ENCODE measurements around the gene PTH2. TPM values are rescaled to one million over a fixed set of nuclear protein-coding genes. Genes with fewer than 3 reads are reported as not detected.

PTH2 gene
- total and polyA plus RNA-seq, 2 of the 8 experiments (the other 6 are each of a cell fraction or from before 2014, with no cell fraction given) = not detected

DNA sequence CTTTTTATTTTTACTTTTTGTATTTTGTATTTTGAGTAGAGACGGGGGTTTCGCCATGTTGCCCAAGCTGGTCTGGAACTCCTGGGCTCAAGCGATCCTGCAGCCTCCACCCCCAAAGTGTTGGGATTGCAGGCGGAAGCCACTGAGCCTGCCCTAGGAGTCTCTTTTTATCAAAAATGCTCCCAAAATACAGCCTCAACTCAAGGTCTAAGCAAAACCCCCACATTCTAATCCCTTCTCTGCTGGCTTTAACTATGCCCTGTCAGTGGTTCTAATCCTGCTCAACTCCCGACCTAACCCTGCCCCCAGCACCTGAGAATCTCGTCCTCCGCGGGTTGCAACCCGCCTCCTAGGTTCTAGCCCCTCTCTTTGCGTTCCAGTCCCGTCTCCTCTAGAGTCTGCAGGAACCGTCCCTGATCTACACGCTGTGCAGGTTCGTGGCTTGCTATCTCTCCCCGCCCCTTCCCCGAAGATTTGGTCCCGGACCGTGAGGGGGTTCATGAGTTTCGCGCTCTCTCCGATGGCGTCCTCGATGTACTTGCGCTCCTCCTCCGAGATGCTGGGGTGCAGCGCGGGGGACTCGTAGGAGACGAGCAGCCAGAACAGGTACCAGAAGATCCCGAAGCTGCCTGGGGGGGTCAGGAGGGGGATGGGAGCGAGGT, 10.1 kb upstream of the PTH2 start (continued):
- TF ChIP-seq, protein P1, sequence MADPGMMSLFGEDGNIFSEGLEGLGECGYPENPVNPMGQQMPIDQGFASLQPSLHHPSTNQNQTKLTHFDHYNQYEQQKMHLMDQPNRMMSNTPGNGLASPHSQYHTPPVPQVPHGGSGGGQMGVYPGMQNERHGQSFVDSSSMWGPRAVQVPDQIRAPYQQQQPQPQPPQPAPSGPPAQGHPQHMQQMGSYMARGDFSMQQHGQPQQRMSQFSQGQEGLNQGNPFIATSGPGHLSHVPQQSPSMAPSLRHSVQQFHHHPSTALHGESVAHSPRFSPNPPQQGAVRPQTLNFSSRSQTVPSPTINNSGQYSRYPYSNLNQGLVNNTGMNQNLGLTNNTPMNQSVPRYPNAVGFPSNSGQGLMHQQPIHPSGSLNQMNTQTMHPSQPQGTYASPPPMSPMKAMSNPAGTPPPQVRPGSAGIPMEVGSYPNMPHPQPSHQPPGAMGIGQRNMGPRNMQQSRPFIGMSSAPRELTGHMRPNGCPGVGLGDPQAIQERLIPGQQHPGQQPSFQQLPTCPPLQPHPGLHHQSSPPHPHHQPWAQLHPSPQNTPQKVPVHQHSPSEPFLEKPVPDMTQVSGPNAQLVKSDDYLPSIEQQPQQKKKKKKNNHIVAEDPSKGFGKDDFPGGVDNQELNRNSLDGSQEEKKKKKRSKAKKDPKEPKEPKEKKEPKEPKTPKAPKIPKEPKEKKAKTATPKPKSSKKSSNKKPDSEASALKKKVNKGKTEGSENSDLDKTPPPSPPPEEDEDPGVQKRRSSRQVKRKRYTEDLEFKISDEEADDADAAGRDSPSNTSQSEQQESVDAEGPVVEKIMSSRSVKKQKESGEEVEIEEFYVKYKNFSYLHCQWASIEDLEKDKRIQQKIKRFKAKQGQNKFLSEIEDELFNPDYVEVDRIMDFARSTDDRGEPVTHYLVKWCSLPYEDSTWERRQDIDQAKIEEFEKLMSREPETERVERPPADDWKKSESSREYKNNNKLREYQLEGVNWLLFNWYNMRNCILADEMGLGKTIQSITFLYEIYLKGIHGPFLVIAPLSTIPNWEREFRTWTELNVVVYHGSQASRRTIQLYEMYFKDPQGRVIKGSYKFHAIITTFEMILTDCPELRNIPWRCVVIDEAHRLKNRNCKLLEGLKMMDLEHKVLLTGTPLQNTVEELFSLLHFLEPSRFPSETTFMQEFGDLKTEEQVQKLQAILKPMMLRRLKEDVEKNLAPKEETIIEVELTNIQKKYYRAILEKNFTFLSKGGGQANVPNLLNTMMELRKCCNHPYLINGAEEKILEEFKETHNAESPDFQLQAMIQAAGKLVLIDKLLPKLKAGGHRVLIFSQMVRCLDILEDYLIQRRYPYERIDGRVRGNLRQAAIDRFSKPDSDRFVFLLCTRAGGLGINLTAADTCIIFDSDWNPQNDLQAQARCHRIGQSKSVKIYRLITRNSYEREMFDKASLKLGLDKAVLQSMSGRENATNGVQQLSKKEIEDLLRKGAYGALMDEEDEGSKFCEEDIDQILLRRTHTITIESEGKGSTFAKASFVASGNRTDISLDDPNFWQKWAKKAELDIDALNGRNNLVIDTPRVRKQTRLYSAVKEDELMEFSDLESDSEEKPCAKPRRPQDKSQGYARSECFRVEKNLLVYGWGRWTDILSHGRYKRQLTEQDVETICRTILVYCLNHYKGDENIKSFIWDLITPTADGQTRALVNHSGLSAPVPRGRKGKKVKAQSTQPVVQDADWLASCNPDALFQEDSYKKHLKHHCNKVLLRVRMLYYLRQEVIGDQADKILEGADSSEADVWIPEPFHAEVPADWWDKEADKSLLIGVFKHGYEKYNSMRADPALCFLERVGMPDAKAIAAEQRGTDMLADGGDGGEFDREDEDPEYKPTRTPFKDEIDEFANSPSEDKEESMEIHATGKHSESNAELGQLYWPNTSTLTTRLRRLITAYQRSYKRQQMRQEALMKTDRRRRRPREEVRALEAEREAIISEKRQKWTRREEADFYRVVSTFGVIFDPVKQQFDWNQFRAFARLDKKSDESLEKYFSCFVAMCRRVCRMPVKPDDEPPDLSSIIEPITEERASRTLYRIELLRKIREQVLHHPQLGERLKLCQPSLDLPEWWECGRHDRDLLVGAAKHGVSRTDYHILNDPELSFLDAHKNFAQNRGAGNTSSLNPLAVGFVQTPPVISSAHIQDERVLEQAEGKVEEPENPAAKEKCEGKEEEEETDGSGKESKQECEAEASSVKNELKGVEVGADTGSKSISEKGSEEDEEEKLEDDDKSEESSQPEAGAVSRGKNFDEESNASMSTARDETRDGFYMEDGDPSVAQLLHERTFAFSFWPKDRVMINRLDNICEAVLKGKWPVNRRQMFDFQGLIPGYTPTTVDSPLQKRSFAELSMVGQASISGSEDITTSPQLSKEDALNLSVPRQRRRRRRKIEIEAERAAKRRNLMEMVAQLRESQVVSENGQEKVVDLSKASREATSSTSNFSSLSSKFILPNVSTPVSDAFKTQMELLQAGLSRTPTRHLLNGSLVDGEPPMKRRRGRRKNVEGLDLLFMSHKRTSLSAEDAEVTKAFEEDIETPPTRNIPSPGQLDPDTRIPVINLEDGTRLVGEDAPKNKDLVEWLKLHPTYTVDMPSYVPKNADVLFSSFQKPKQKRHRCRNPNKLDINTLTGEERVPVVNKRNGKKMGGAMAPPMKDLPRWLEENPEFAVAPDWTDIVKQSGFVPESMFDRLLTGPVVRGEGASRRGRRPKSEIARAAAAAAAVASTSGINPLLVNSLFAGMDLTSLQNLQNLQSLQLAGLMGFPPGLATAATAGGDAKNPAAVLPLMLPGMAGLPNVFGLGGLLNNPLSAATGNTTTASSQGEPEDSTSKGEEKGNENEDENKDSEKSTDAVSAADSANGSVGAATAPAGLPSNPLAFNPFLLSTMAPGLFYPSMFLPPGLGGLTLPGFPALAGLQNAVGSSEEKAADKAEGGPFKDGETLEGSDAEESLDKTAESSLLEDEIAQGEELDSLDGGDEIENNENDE (IDR thresholded peaks at IDR 0.05; ENCODE audit: insufficient replicate concordance, low read length) = no peak
- TF ChIP-seq, protein P2, sequence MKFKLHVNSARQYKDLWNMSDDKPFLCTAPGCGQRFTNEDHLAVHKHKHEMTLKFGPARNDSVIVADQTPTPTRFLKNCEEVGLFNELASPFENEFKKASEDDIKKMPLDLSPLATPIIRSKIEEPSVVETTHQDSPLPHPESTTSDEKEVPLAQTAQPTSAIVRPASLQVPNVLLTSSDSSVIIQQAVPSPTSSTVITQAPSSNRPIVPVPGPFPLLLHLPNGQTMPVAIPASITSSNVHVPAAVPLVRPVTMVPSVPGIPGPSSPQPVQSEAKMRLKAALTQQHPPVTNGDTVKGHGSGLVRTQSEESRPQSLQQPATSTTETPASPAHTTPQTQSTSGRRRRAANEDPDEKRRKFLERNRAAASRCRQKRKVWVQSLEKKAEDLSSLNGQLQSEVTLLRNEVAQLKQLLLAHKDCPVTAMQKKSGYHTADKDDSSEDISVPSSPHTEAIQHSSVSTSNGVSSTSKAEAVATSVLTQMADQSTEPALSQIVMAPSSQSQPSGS (IDR thresholded peaks at IDR 0.05; ENCODE audit: low read length) = no peak
- TF ChIP-seq ZNF274 (IDR thresholded peaks at IDR 0.05; ENCODE audit: borderline replicate concordance, extremely low read depth, low read length) = no peak
- TF ChIP-seq KDM1A (IDR thresholded peaks at IDR 0.05; ENCODE audit: borderline replicate concordance, low read length) = no peak
- no peak for TF ChIP-seq NRF1 (IDR thresholded peaks at IDR 0.05; ENCODE audit: low read depth, low read length)
- no peak for TF ChIP-seq KDM5A (IDR thresholded peaks at IDR 0.05; ENCODE audit: low read length)
- no peak for TF ChIP-seq SUZ12 (IDR thresholded peaks at IDR 0.05; ENCODE audit: low read length)
- no peak for TF ChIP-seq SP4 (IDR thresholded peaks at IDR 0.05; ENCODE audit: low read length)
- no peak for TF ChIP-seq EGR1 (IDR thresholded peaks at IDR 0.05; ENCODE audit: borderline replicate concordance, low read depth, low read length)
- TF ChIP-seq POLR2AphosphoS5 (IDR thresholded peaks at IDR 0.05; ENCODE audit: low read depth, low read length) = no peak
